Smooth muscle cell (in vitro differentiated cells): Measurements from ENCODE around the gene MIX23. TPM values are rescaled to one million over a fixed set of nuclear protein-coding genes. Genes with fewer than 3 reads are reported as not detected.

Experiments used
- DNase-seq: peaks from one replicate; lab custom pipeline; 2025; ENCODE audit not compliant: unreplicated experiment; lab: John Stamatoyannopoulos, UW
- H2AFZ ChIP-seq: fragments of 200-600 bp; sonication (generic); 2 replicates; pipeline ENCODE4 v1.6.0; 2016; ENCODE audit warnings: antibody characterized with exemption, low read depth, mild to moderate bottlenecking
- H3F3A ChIP-seq: fragments of 200-600 bp; sonication (generic); 2 replicates; pipeline ENCODE4 v1.6.0; 2017; ENCODE audit warnings: antibody characterized with exemption, low read depth
- H3K27ac ChIP-seq: fragments of 200-600 bp; sonication (generic); 2 replicates; pipeline ENCODE4 v1.5.1; 2016; ENCODE audit warnings: low read depth, mild to moderate bottlenecking
- H3K27me3 ChIP-seq: fragments of 200-600 bp; sonication (generic); 2 replicates; pipeline ENCODE4 v1.6.1; 2016; ENCODE audit warnings: low read depth, mild to moderate bottlenecking
- H3K36me3 ChIP-seq: fragments of 200-600 bp; sonication (generic); 2 replicates; pipeline ENCODE4 v1.5.1; 2016; ENCODE audit warnings: low read depth
- H3K4me1 ChIP-seq: fragments of 200-600 bp; sonication (generic); 2 replicates; pipeline ENCODE4 v1.5.1; 2016; ENCODE audit warnings: low read depth
- H3K4me2 ChIP-seq: fragments of 200-600 bp; sonication (generic); 2 replicates; pipeline ENCODE4 v1.6.0; 2016; ENCODE audit warnings: mild to moderate bottlenecking
- H3K4me3 ChIP-seq: fragments of 200-600 bp; sonication (generic); 2 replicates; pipeline ENCODE4 v1.5.1; 2016; ENCODE audit warnings: mild to moderate bottlenecking
- H3K79me2 ChIP-seq: fragments of 200-600 bp; sonication (generic); 2 replicates; pipeline ENCODE4 v1.6.0; 2016; ENCODE audit warnings: low read depth, mild to moderate bottlenecking
- H3K9ac ChIP-seq: fragments of 200-600 bp; sonication (generic); 2 replicates; pipeline ENCODE4 v1.6.0; 2016; ENCODE audit warnings: low read depth
- H3K9me3 ChIP-seq: fragments of 200-600 bp; sonication (generic); replicated peaks from 2 replicates; pipeline ENCODE4 v1.5.1; 2016; ENCODE audit warnings: low read depth
- H4K20me1 ChIP-seq: fragments of 200-600 bp; sonication (generic); 2 replicates; pipeline ENCODE4 v1.6.0; 2016; ENCODE audit warnings: low read depth
- CTCF ChIP-seq: fragments of 200-600 bp; sonication (generic); IDR thresholded peaks from 2 replicates; pipeline ENCODE4 v1.5.1; 2017; ENCODE audit warnings: borderline replicate concordance, mild to moderate bottlenecking, antibody characterized with exemption; ENCODE audit not compliant: insufficient read depth, poor library complexity, severe bottlenecking
- WGBS: methylation state at CpG from one replicate; pipeline ENCODE4 v1.1.7; 2016; ENCODE audit warnings: low lambda C conversion rate; 5-methylcytosine and 5-hydroxymethylcytosine counted together
- polyA plus RNA-seq: library from polyadenylated mRNA; unstranded; fragments of >200 nt; fragmentation: Nextera tagmentation; extraction: Ambion mirVana; gene quantifications from 2 replicates; pipeline ENCODE4 v1.2.1, GENCODE V29; 2016
- small RNA-seq: library from RNA; depleted of rRNA; stranded (forward); fragments of <200 nt; gene quantifications from one replicate; pipeline ENCODE3, GENCODE V24; 2014
- total RNA-seq: library from RNA; depleted of rRNA; stranded (reverse); fragments of >200 nt; gene quantifications from 2 replicates; pipeline ENCODE4 v1.2.3, GENCODE V29; 2014

MIX23 gene
- total and polyA plus RNA-seq, 2 experiments from 2014 or later, result 43.4 to 48.8 TPM

GRCh38 chr3:122313281-122313680 is 69.8 kb downstream of the MIX23 start:
- H3K9me3 ChIP-seq, result no peaks in the 10 kb centered on the region
- DNase-seq, result no peak
- no peaks in the 10 kb centered on the region for H3K36me3 ChIP-seq
- H2AFZ ChIP-seq, result no peak overlapping the region
- peak overlapping the region; percentile 9 for H3K27ac ChIP-seq
- no peaks in the 10 kb centered on the region for H3K27me3 ChIP-seq
- H3K4me3 ChIP-seq, result no peak overlapping the region
- no peak overlapping the region for H3K4me2 ChIP-seq
- H3K4me1 ChIP-seq, result no peaks in the 10 kb centered on the region
- 81% methylated on average over 3 of the region's 3 CpGs for WGBS
- H3K9ac ChIP-seq, result no peak overlapping the region
- no peaks in the 10 kb centered on the region for H3F3A ChIP-seq
- TF ChIP-seq CTCF, result no peak
- no peaks in the 10 kb centered on the region for H3K79me2 ChIP-seq
- H4K20me1 ChIP-seq, result no peaks in the 10 kb centered on the region

GRCh38 chr3:122312826-122313225 is 70.2 kb downstream of the MIX23 start:
- H3F3A ChIP-seq, result no peaks in the 10 kb centered on the region
- no peaks in the 10 kb centered on the region for H3K36me3 ChIP-seq
- H3K9me3 ChIP-seq, result no peaks in the 10 kb centered on the region
- TF ChIP-seq CTCF, result no peak
- no peaks in the 10 kb centered on the region for H3K27me3 ChIP-seq
- H2AFZ ChIP-seq, result no peak overlapping the region
- peak overlapping the region; percentile 9 for H3K27ac ChIP-seq
- DNase-seq, result no peak
- H3K79me2 ChIP-seq, result no peaks in the 10 kb centered on the region
- no peaks in the 10 kb centered on the region for H3K4me1 ChIP-seq
- no peak overlapping the region for H3K4me2 ChIP-seq
- no peaks in the 10 kb centered on the region for H4K20me1 ChIP-seq
- H3K9ac ChIP-seq, result no peak overlapping the region
- H3K4me3 ChIP-seq, result no peak overlapping the region

- H3F3A ChIP-seq, result no peaks in the 10 kb centered on the region
- no peaks in the 10 kb centered on the region for H3K79me2 ChIP-seq
- no peaks in the 10 kb centered on the region for H3K27me3 ChIP-seq
- H3K9me3 ChIP-seq, result no peaks in the 10 kb centered on the region
- WGBS, result 60% methylated on average over 1 of the region's 1 CpG
- no peak overlapping the region for H2AFZ ChIP-seq
- H4K20me1 ChIP-seq, result no peaks in the 10 kb centered on the region
- H3K36me3 ChIP-seq, result no peaks in the 10 kb centered on the region
- no peak overlapping the region for H3K9ac ChIP-seq
- H3K4me1 ChIP-seq, result no peaks in the 10 kb centered on the region
- no peak for DNase-seq
- no peak overlapping the region for H3K27ac ChIP-seq
- no peak overlapping the region for H3K4me3 ChIP-seq
- no peak overlapping the region for H3K4me2 ChIP-seq
- TF ChIP-seq CTCF, result no peak
Measured at GRCh38 chr3:122310361-122310760, 72.7 kb downstream of the MIX23 start.

Small RNA genes lying within 50 kb of the gene (small RNA-seq; reads per million reads assigned to genes)
- 0.16 reads per million for gene AC083798.1

Other genes starting within 250 kb of the MIX23 start
- not detected in 2 replicates for gene CASR, start 199.6 kb downstream of the MIX23 start, total RNA-seq
- not detected in 2 replicates for gene CASR, start 199.6 kb downstream of the MIX23 start, polyA plus RNA-seq
- 29.7 and 51.7 TPM in 2 replicates for gene CSTA, start 58.0 kb downstream of the MIX23 start, total RNA-seq
- 16.0 and 19.7 TPM in 2 replicates for gene CSTA, start 58.0 kb downstream of the MIX23 start, polyA plus RNA-seq
- gene FAM162A, start 951 bp upstream of the MIX23 start, total RNA-seq, result 108 and 117 TPM in 2 replicates
- gene FAM162A, start 951 bp upstream of the MIX23 start, polyA plus RNA-seq, result 209 and 219 TPM in 2 replicates
- 5.2 and 8.1 TPM in 2 replicates for gene WDR5B, start 32.8 kb upstream of the MIX23 start, total RNA-seq
- 1.6 and 1.8 TPM in 2 replicates for gene WDR5B, start 32.8 kb upstream of the MIX23 start, polyA plus RNA-seq
- 37.9 and 50.8 TPM in 2 replicates for gene KPNA1, start 131.7 kb upstream of the MIX23 start, total RNA-seq
- gene KPNA1, start 131.7 kb upstream of the MIX23 start, polyA plus RNA-seq, result 26.7 and 34.6 TPM in 2 replicates
- gene PARP9, start 181.1 kb upstream of the MIX23 start, total RNA-seq, result 4.7 and 5.1 TPM in 2 replicates
- gene PARP9, start 181.1 kb upstream of the MIX23 start, polyA plus RNA-seq, result 1.7 and 3.8 TPM in 2 replicates
- gene DTX3L, start 181.1 kb upstream of the MIX23 start, total RNA-seq, result 6.4 and 6.6 TPM in 2 replicates
- 2.2 and 3.6 TPM in 2 replicates for gene DTX3L, start 181.1 kb upstream of the MIX23 start, polyA plus RNA-seq
- not detected in 2 replicates for gene PARP15, start 194.4 kb upstream of the MIX23 start, total RNA-seq
- 0.40 TPM in 1 of 2 replicates, not detected in the other for gene PARP15, start 194.4 kb upstream of the MIX23 start, polyA plus RNA-seq